Tibial nerve (tissue), 4 donors: Measurements from ENCODE around the gene CD48.

ENCODE experiments used
- CTCF ChIP-seq, 5 experiments: fragments of 200-600 bp in 3 of 5; fragments of 450-650 bp in 2 of 5; sonication (generic) in 3 of 5; IDR thresholded peaks; one replicate each; pipeline ENCODE4 v1.5.1; 2016 to 2019; ENCODE audit warnings: antibody characterized with exemption in 5 of 5, mild to moderate bottlenecking in 3 of 5, moderate library complexity in 2 of 5
- EP300 ChIP-seq, 2 donors: sonication (generic); formaldehyde crosslinking; IDR thresholded peaks; one replicate each; pipeline ENCODE4 v1.6.1; 2017; ENCODE audit warnings: antibody characterized with exemption in 2 of 2, mild to moderate bottlenecking in 1 of 2
- POLR2A ChIP-seq, 2 donors: fragments of 450-650 bp; IDR thresholded peaks; one replicate each; pipeline ENCODE4 v1.6.1; 2017; ENCODE audit warnings: antibody characterized with exemption in 2 of 2, mild to moderate bottlenecking in 2 of 2, moderate library complexity in 2 of 2

DNA sequence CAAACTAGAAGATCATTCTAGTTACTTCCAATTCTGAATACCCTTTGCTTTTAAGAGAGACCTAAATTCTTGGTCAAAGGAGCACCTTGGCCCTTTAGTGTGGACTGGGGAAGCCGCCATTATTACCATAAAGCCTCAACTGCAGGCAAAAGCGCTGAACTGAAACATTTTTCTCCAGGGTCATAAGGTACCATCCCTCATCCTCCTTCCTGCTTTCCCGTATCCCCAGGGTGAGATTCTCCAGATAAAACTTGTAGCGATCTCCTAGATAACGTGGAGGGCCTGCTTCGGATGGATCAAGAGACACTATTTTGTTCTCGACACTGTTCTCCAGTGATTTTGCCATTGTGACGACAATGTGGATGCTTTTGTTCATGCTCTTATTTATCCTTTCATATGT lies 74.6 kb downstream of the CD48 start:
- TF ChIP-seq CTCF (IDR thresholded peaks at IDR 0.05), result no peak
- no peak for TF ChIP-seq POLR2A (IDR thresholded peaks at IDR 0.05)
- TF ChIP-seq EP300 (IDR thresholded peaks at IDR 0.05), result no peak
